ENCODE results near the gene LMCD1.

- no peak for TF ChIP-seq EZH2 (IDR thresholded peaks at IDR 0.05)
- no peak for TF ChIP-seq POLR2AphosphoS5 (IDR thresholded peaks at IDR 0.05; ENCODE audit: borderline replicate concordance, low read depth, low read length)
- no peak for TF ChIP-seq FOXP2 (optimal IDR thresholded peaks at IDR 0.05; ENCODE audit: control extremely low read depth, extremely low read length, insufficient read depth)
Observed at GRCh38 chr3:8458711-8459110, 42.9 kb upstream of the LMCD1 start.

Data from SK-N-MC (cell line).